Urothelium cell line (cell line): ENCODE data around the gene CNTROB.

Experiments
- DNase-seq: peaks from one replicate; pipeline ENCODE4 v3.0.0; 2011; ENCODE audit warnings: low spot score, mixed read lengths
- FAIRE-seq: peaks from 2 replicates; lab custom pipeline; 2011; peaks lifted over from hg19 to GRCh38; lab: Jason Lieb, UNC

CNTROB gene, protein sequence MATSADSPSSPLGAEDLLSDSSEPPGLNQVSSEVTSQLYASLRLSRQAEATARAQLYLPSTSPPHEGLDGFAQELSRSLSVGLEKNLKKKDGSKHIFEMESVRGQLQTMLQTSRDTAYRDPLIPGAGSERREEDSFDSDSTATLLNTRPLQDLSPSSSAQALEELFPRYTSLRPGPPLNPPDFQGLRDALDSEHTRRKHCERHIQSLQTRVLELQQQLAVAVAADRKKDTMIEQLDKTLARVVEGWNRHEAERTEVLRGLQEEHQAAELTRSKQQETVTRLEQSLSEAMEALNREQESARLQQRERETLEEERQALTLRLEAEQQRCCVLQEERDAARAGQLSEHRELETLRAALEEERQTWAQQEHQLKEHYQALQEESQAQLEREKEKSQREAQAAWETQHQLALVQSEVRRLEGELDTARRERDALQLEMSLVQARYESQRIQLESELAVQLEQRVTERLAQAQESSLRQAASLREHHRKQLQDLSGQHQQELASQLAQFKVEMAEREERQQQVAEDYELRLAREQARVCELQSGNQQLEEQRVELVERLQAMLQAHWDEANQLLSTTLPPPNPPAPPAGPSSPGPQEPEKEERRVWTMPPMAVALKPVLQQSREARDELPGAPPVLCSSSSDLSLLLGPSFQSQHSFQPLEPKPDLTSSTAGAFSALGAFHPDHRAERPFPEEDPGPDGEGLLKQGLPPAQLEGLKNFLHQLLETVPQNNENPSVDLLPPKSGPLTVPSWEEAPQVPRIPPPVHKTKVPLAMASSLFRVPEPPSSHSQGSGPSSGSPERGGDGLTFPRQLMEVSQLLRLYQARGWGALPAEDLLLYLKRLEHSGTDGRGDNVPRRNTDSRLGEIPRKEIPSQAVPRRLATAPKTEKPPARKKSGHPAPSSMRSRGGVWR

DNA sequence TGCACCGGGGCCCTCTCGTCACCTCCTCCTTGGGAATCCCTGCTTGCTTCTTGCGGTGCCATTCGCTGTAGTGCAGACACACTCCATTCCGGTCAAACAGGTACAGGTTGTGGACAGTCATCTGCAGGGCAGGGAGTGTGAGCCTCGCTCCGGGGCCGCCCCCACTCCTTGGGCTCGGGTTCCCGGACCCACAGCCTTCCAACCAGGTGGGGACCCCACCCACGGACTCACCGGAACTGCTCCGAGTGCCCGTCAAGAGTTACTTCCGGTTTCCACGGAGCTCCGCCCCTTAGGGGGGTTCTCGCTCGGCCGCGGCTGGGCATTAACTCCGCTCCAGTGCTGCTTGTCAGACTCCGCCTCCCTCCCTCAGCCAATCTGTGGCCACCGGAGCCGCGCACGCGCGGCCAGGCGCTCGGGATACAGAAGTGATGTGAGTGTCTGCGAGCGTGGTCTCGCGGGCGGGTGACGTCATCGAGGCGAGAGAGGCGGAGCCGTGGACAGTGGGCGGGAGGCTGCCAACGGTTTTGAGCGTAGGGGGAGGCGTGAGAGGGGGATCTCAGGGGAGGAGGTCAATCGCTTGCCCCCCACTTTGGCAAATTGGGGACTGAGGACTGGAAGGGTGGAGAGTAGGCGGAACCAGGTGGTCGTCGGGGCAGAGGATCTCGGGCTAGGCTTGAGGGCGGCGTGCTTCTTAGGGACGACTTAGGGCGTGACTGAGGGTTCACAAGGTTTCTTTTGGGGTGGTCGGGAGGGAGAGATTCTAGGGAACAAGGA lies at the start of gene CNTROB, which contains the start of gene TRAPPC1:
CNTROB (plus strand) TSS at position 498 of the 774 bp plus-strand sequence. CDS start 874 bp downstream, outside the sequence.
TRAPPC1 (minus strand) TSS at position 238 of the 774 bp plus-strand sequence; CDS start at position 121, 117 bp downstream.
- peak; percentile 9 for FAIRE-seq
- DNase-seq: peak; percentile 98

GRCh38 chr17:7882629-7883028 lies 49.4 kb upstream of the CNTROB start:
- DNase-seq (no peak), FAIRE-seq (no peak)

GRCh38 chr17:7883781-7884386 lies 48.1 kb upstream of the CNTROB start:
- peak; percentile 11 for DNase-seq
- no peak for FAIRE-seq

GRCh38 chr17:7884581-7885366 lies 47.2 kb upstream of the CNTROB start:
- FAIRE-seq: no peak

GRCh38 chr17:7885367-7886226 lies 46.4 kb upstream of the CNTROB start:
- no peak for FAIRE-seq
- peak; percentile 42 for DNase-seq

More at GRCh38 chr17:7884581-7885366, 47.2 kb upstream of the CNTROB start:
- DNase-seq: peak; percentile 31

- no peak for FAIRE-seq
These were observed 45.6 kb upstream of the CNTROB start for GRCh38 chr17:7886227-7887037.

GRCh38 chr17:7887038-7887481 lies 44.9 kb upstream of the CNTROB start:
- FAIRE-seq (no peak), DNase-seq (no peak)

More at GRCh38 chr17:7886227-7887037, 45.6 kb upstream of the CNTROB start:
- peak; percentile 27 for DNase-seq

- FAIRE-seq (no peak), DNase-seq (peak; percentile 88)
These were observed 44.4 kb upstream of the CNTROB start for GRCh38 chr17:7887482-7888183.

DNA sequence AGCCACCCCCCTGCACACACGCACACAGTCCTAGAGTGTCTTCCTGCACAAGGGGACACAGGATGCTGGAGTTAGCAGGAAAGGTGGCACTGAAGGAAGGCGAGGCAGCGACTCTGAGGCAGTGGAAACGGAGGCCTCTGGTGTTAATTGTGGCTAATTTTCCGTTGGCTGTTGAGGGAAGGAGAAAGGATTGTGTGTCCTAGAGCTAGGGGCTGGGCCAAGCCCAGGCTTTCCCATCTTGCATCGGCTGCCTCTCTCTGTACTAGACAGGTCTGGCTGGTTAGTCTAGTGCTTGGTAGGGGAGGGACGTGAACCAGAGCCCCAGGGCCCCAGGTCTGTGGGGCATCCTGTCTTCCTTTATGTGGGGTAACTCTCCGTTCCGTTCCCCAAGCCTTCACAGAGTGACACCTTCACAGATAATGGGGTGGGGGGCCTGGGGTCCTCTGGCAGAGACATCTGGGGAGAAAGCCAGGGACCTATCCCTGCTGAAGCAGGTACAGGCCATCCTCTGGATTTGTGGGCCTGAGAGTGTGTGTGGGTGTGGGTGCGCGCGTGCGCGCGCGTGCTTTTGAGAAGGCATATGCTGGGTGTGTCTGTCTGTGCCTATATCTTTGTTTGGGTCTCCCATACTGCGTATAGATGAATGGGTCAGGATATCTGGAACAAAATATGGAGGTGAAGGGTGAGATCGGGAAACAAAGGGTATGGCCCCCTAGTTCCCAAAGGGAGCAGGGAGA lies 43.7 kb upstream of the CNTROB start, which contains the start of gene CHD3:
CHD3 (plus strand) TSS at position 606 of the 737 bp plus-strand sequence. CDS start 212 bp downstream, outside the sequence.
- FAIRE-seq (no peak), DNase-seq (no peak)

DNA sequence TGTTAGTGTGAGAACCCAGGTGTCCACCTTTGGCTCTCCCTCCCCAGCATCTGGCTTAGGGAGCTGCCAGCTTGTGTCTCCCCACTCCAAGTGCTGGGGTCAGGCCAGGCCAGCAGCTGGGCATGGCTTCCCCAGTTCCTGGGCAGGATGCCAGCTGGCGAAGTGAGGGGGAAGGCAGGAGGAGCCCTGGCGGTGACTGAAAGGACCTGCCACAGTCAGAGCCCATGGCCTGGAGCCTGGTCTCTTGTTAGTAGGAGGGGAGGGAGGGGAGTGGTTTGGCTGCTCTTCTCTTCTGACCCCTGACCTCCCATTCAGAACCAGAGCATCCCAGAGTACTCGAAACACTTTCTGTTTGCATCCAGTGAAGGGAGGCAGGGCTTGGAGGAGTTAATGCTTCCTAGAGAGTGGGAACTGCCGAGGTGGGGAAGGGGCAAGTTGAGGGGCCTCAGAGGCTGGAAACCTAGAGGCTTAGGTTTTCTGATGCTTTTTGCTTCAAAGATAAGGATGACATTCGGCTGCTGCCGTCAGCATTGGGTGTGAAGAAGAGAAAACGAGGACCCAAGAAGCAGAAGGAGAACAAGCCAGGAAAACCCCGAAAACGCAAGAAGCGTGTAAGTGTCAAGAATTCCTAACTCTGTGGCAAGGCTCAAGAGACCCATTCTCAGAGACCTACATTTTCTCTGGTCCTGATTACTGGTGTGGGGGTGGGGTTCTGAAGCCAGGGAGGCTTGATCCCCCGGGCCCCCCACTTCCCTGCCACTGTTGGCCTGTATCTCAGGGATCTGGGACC lies 42.6 kb upstream of the CNTROB start:
- FAIRE-seq: no peak
- DNase-seq: peak; percentile 82

DNA sequence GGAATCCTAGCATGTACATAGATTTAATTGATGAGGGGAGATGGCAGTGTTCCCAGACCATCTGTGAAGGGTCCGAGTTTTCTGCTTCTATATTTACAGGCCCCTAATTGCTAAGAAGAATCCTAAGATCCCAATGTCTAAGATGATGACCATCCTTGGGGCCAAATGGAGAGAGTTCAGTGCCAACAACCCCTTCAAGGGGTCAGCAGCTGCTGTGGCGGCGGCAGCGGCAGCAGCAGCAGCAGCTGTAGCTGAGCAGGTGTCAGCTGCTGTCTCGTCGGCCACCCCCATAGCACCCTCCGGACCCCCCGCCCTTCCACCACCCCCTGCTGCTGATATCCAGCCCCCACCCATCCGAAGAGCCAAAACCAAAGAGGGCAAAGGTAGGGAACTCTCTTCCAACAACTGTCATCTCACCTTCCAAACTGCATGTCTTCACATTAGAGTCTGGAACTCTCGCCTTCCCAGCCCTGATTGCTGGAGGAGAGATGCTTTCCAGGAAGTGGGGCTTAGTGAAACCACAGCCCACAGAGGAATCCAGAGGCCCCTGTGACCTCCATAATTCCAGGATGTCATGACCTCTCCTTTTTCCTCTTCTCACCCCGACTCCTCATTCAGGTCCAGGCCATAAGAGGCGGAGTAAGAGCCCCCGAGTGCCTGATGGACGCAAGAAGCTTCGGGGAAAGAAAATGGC lies 38.7 kb upstream of the CNTROB start:
- FAIRE-seq (no peak), DNase-seq (no peak)

- no peak for DNase-seq
- FAIRE-seq: no peak
These were observed 37.8 kb upstream of the CNTROB start for GRCh38 chr17:7894226-7894625.

- no peak for DNase-seq
- no peak for FAIRE-seq
These were observed 37.1 kb upstream of the CNTROB start for GRCh38 chr17:7894866-7895265.

GRCh38 chr17:7897090-7897489 lies 34.9 kb upstream of the CNTROB start:
- FAIRE-seq (no peak), DNase-seq (no peak)

DNA sequence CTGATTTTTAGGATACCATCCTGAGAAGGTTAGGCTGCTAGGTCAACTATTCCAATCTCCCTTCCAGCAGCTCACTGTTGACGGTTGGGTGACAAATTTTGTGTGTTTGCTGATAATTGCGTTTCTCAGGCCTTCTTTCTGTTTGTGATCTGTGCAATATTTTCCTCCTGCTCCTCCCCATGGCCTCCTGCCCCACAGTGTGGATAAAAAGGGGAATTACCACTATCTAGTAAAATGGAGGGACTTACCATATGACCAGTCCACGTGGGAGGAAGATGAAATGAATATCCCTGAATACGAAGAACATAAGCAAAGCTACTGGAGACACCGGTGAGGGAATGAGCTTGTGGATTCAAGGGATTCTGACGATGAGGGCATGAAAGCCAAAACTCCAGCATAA lies 34.2 kb upstream of the CNTROB start:
- FAIRE-seq: no peak
- DNase-seq: no peak
